ENCODE measurements around the gene DTNBP1.
"Not testable (repeated sequence)": the region's sequence is repeated elsewhere in the genome, so short reads cannot be mapped to it uniquely, and the experiment has no call there.

The DTNBP1 gene

GRCh38 chr6:15668918-15669317, 6.1 kb upstream of the DTNBP1 start:
- no peak for DNase-seq (ENCODE audit: low read depth in 2 of 2, low spot score in 1 of 2)

GRCh38 chr6:15666896-15667295, 4.1 kb upstream of the DTNBP1 start:
- DNase-seq (ENCODE audit: low read depth in 2 of 2, low spot score in 1 of 2): not testable (repeated sequence)

GRCh38 chr6:15665237-15665636, 2.4 kb upstream of the DTNBP1 start:
- no peak for DNase-seq (ENCODE audit: low read depth in 2 of 2, low spot score in 1 of 2)

GRCh38 chr6:15663130-15663871, 473 bp upstream of the DTNBP1 start:
- DNase-seq (ENCODE audit: low read depth in 2 of 2, low spot score in 1 of 2): no peak

- DNase-seq (ENCODE audit: low read depth in 2 of 2, low spot score in 1 of 2): no peak
Observed at GRCh38 chr6:15661853-15662325, 939 bp downstream of the DTNBP1 start.

GRCh38 chr6:15659181-15659580, 3.6 kb downstream of the DTNBP1 start:
- DNase-seq (ENCODE audit: low read depth in 2 of 2, low spot score in 1 of 2): no peak

GRCh38 chr6:15658181-15658744, 4.6 kb downstream of the DTNBP1 start:
- no peak for DNase-seq (ENCODE audit: low read depth in 2 of 2, low spot score in 1 of 2)

GRCh38 chr6:15657290-15657689, 5.5 kb downstream of the DTNBP1 start:
- no peak for DNase-seq (ENCODE audit: low read depth in 2 of 2, low spot score in 1 of 2)

- no peak for DNase-seq (ENCODE audit: low read depth in 2 of 2, low spot score in 1 of 2)
Observed at GRCh38 chr6:15656145-15656544, 6.7 kb downstream of the DTNBP1 start.

GRCh38 chr6:15654250-15654649, 8.6 kb downstream of the DTNBP1 start:
- no peak for DNase-seq (ENCODE audit: low read depth in 2 of 2, low spot score in 1 of 2)

GRCh38 chr6:15653581-15653980, 9.2 kb downstream of the DTNBP1 start:
- DNase-seq (ENCODE audit: low read depth in 2 of 2, low spot score in 1 of 2): no peak

GRCh38 chr6:15650004-15650559, 12.7 kb downstream of the DTNBP1 start:
- not testable (repeated sequence) for DNase-seq (ENCODE audit: low read depth in 2 of 2, low spot score in 1 of 2)

GRCh38 chr6:15644904-15645303, 17.9 kb downstream of the DTNBP1 start:
- DNase-seq (ENCODE audit: low read depth in 2 of 2, low spot score in 1 of 2): no peak

- DNase-seq (ENCODE audit: low read depth in 2 of 2, low spot score in 1 of 2): no peak
Observed at GRCh38 chr6:15643542-15643941, 19.3 kb downstream of the DTNBP1 start.

- no peak for DNase-seq (ENCODE audit: low read depth in 2 of 2, low spot score in 1 of 2)
Observed at GRCh38 chr6:15642276-15642675, 20.6 kb downstream of the DTNBP1 start.

- no peak for DNase-seq (ENCODE audit: low read depth in 2 of 2, low spot score in 1 of 2)
Observed at GRCh38 chr6:15638373-15638772, 24.5 kb downstream of the DTNBP1 start.

- no peak for DNase-seq (ENCODE audit: low read depth in 2 of 2, low spot score in 1 of 2)
Observed at GRCh38 chr6:15631432-15631831, 31.4 kb downstream of the DTNBP1 start.

- no peak for DNase-seq (ENCODE audit: low read depth in 2 of 2, low spot score in 1 of 2)
Observed at GRCh38 chr6:15630202-15630601, 32.6 kb downstream of the DTNBP1 start.

GRCh38 chr6:15629487-15629886, 33.3 kb downstream of the DTNBP1 start:
- no peak for DNase-seq (ENCODE audit: low read depth in 2 of 2, low spot score in 1 of 2)

- DNase-seq (ENCODE audit: low read depth in 2 of 2, low spot score in 1 of 2): peak; percentile 12 to 20
Observed at GRCh38 chr6:15628499-15629131, 34.2 kb downstream of the DTNBP1 start.

GRCh38 chr6:15627821-15628220, 35.0 kb downstream of the DTNBP1 start:
- DNase-seq (ENCODE audit: low read depth in 2 of 2, low spot score in 1 of 2): no peak

Data from stimulated activated CD8-positive, alpha-beta memory T cell treated with anti-CD3 and anti-CD28 coated beads, Interleukin-4, amount 100 ng/mL, for 4 hours (primary cell).